GM03348 (cell line): ENCODE data around the gene H3-3A.
"Not testable (repeated sequence)": the region's sequence is repeated elsewhere in the genome, so short reads cannot be mapped to it uniquely, and the experiment has no call there.

Experiments
- DNase-seq: peaks from one replicate; pipeline ENCODE4 v3.0.0; 2012; ENCODE audit warnings: low spot score

Gene H3-3A

DNA sequence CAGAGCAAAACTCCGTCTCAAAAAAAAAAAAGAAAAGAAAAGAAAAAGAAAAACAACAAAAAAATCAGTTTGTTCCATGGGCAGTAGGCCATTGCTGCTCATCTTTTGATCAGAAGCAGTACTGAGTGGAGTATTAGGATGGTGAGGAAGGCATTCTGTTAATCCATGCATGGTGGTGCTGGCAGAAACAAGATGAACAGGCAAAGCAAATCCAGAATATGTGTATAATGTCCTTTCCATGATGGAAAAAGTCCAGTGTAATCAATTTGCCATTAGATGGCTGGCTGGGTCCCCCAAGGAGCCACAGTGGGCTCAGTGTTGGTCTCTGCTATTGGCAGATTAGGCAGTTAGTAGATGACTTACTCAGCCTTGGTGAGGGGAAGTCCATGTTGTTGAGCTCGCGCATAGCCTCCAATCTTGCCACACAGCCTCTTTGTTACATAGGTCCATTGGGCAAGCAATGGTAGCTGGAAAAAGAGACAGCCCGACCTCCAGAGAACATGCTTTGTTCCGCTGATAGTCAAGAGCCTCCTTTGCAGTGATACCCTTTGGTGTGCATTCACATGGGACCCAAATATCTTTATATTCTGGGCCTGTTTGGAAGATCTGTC lies 23.3 kb downstream of the H3-3A start:
- DNase-seq, result no peak

DNA sequence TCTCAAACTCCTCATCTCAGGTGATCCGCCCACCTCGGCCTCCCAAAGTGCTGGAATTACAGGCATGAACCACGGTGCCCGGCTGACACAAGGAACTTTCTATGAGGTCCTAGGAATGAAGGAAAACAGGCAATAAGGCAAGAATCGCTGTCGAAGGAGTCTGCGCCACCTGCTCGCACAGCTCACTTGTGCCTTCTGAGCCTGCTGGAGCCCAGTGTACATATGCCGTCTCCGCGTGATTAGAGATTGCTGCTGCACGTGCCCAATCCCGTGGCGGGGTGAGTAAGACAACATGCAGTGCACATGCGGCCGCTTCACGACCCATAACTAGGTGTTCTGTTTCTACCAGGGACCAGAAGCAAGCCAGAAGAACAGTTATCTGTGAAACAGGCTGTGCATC lies 24.3 kb downstream of the H3-3A start:
- DNase-seq, result no peak

DNA sequence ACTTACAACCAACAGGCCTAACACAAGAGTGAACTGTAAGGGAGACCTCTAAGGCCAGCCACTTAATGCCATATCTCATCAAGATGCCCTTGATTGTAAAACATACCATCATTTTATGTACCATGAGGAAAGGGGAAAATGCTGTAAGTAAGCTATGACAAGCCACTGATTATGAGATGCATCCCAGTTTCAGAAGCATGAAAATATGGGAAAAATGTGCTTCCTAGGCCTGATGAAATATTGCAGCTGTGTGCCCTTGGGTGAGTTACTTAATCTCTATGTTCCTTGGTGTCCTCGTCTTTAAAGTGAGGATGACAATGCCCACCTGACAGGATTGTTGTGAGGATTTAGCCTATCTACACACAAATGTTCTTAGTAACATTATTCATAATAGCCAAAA lies 28.9 kb downstream of the H3-3A start:
- DNase-seq, result no peak

DNA sequence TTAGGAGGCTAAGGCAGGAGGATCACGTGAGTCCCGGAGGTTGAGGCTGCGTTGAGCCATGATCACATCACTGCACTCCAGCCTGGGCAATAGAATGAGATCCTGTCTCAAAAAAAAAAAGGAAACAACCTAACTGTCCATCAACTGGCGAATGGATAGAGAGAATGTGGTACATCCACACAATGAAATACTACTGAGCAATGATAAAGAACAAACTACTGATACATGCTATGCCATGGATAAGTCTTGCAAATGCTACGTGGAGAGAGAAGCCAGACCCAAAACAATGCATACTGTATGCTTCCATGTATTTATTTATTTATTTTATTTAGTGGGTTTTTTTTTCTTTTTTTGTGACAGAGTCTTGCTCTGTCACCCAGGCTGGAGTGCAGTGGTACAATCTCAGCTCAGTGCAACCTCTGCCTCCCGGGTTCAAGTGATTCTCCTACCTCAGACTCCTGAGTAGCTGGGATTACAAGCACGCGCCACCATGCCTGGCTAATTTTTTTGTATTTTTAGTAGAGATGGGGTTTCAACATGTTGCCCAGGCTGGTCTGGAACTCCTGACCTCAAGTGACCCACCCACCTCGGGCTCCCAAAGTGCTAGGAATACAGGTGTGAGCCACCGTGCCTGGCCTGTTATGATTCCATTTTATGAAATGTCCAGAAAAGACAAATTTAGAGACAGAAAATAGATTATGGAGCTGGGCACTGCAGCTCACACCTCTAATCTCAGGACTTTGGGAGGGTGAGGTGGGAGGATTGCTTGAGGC lies 29.7 kb downstream of the H3-3A start:
- DNase-seq, result not testable (repeated sequence)

DNA sequence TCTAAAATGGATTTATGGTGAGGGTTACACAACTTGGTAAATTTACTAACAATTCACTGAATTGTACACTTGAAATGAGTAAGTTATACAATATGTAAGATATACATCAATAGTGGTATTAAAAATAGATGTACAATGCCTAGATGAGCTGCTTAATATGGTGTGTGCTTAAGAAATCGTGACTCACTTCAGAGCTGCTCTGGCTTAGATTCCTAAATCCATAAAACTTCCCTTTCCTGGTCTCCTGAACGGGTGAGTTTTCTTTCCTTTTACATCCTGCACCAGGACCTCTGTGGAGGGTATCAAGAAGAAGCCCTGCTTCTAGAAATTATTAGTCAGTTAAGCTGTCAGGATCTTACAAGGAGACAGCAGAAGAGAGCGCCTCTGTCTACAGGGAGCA lies 30.4 kb downstream of the H3-3A start:
- peak; percentile 35 for DNase-seq

DNA sequence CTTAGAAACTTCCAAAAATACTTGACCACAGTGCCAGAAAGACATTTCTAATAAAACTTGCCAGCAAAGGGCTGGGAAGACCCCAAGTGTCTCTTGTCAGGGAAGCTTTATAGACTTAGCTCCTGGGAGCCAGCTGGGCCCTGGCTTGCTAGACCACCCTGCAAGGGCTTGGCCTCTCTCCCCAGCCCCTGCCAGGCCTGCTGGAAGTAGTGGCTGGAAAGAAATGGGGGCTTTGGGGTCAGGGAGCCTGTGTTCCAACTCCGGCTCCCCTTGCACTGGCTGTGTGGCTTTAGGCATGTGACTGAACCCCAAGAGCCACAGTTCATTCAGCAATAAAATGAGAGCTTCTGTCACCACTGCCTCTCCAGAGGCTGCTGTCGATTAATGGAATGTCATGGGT lies 31.1 kb downstream of the H3-3A start:
- no peak for DNase-seq

DNA sequence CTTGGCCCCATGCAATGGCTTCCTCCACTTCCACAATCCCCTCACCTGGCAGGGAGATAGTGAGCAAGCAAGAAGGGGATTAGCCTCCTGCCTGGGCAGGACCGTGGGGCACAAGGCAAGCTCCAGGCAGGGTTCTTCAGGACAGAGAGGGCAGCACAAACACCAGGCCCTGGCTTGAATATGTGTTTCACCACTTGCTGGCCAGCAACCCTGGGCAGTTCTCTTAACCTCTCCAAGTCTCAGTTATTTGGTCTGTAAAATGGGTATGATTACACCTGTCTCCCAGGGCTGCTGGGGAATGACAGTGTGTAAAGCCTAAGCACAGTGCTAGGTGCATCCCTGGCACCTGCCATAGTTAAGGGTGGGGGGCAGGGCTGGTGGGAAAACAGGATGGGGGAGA lies 31.9 kb downstream of the H3-3A start:
- DNase-seq, result no peak

DNA sequence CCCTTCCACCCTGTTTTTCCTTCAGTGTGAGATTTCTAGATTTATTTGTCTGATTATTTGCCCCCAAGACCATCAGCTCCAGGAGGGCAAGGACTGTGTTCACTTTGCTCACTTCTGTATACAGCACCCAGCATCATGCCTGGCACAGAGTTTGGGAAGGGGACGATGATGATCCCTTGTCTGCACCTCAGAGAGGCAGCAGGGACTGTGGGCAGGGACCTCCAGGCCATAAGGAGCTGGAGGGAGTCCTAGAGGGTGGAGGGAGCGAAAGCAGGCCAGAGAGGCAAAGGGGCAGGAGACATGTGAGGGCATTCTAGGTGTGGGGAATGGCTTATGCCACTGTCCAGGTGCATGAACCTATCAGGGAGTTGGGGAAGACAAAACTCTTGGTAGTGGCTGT lies 32.8 kb downstream of the H3-3A start:
- DNase-seq, result no peak

DNA sequence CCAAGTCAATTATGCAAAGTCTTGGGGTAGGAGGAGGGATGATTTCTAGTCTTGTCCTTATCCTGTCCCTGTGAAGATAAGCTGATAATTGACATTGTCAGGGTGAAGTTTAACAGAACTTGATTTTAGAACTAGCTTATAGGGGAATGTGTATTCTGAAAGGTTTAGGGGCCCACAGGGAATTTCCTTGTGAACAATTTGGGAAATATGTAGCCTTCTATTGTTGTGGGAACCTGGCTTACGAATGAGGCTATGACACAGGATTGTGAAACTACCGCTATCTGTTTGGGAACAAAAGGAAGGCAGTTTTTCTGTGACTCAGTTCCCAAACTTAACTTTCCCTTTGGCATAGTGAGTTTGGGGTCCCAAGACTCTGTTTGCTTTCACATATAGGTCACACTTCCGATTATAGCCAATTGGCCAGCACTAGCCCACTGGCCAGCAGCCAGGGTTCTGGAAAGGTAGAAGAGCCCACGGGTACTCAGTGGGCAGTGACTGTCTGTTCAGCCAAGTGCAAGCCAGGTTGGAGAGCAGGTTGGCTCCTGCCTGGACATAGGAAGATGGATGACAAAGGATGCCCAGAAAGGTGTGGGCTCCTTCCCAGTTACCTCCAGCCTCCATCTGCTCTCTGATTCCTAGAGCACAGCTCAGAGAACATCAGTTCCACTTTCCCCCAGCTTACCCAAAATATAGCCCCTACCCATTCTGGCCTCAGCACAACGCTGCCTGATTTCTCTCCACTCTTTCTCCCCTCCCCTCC lies 35.5 kb downstream of the H3-3A start:
- peak; percentile 52 for DNase-seq

DNA sequence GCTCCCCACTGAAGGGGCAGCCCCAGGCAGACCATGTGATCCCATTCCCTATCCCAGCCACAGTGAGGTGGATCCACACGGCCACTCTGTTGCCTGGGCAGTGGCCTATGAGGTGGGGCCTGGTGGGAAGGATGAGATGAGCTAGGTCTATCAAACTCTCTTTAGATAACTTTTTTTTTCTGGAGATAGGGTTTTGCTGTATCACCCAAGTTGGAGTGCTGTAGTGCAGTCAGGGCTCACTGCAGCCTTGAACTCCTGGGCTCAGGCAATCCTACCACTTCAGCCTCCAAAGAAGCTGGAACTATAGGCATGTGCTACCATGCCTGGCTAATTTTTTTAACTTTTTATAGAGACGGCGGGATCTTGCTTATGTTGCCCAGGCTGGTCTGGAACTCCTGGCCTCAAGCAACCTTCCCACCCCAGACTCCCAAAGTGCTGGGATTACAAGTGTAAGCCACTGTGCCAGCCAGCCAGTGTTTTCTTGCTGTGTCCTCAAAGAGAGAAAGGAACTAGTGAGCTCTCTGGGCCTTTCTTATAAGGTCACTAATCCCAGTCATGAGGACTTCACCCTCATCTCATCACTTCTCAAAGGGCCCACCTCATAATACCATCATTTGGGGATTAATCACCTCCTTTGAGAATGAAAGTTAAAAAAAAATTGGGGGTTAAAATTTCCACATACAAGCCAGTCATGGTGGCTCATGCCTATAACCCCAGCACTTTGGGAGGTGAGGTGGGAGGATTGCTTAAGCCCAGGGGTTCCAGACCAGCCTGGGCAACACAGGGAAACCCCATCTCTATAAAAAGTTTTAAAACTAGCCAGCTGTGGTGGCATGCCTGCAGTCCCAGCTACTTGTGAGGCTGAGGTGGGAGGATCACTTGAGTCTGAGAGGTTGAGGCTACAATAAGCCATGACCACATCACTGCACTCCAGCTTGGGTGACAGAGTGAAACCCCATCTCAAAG lies 36.6 kb downstream of the H3-3A start:
- no peak for DNase-seq

DNA sequence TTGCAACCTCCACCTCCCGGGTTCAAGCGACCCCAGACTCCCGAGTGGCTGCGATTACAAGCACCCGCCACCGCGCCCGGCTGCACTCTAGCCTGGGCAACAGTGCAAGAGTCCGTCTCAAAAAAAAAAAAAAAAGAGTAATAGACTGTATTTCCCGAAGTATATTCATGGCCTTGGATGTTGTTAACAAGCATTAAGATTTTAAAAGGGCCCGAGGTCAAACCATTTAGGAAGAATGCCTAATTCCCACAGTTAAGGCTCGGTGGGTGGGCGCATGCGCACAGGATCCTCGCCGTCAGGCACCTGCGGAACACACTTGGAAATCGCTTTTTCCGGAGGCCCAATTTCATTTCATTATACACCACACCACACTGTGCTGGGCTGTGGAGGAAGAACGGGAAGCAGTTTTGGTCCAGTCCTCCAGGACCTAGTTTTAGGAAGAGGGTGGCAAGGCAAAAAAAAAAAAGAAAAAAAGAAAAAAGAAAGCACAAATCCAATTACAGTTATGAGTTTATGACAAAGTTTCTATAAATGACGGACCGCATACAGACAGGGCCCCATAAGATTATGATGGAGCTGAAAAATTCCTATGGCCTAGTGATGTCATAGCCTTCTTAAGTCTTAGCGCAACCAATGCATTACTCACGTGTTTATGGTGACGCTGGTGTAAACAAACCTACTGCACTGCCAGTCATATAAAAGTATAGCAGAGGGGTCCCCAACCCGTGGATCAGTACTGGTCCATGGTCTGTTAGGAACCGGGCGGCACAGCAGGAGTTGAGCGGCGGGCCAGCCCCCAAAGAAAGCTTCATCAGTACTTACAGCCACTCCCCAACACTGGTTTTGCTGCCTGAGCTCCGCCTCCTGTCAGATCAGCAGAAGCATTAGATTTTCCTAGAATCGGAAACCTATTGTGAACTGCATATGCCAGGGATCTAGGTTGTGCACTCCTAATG lies 38.2 kb downstream of the H3-3A start:
- peak; percentile 74 for DNase-seq

DNA sequence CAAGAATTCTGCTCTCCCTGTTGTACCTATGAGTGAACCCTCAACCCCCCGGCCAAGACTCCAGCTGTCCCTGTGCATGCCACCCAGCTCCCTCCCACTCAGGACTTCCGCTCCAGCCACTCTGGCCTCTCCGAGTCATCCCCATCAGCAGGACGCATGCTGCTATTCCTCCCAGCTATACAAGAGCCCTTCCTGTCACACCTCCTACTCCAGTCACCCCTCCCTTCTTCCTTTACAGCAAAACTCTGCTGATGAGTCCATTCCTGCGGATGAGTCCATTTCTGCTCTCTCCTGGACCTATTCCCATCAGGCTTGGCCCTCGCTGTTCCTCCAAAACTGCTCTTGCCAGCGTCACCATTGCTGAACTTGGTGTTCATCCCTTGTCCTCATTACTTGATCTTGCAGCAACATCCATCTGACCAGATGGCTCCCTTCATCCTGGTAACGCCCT lies 42.2 kb downstream of the H3-3A start:
- no peak for DNase-seq

DNA sequence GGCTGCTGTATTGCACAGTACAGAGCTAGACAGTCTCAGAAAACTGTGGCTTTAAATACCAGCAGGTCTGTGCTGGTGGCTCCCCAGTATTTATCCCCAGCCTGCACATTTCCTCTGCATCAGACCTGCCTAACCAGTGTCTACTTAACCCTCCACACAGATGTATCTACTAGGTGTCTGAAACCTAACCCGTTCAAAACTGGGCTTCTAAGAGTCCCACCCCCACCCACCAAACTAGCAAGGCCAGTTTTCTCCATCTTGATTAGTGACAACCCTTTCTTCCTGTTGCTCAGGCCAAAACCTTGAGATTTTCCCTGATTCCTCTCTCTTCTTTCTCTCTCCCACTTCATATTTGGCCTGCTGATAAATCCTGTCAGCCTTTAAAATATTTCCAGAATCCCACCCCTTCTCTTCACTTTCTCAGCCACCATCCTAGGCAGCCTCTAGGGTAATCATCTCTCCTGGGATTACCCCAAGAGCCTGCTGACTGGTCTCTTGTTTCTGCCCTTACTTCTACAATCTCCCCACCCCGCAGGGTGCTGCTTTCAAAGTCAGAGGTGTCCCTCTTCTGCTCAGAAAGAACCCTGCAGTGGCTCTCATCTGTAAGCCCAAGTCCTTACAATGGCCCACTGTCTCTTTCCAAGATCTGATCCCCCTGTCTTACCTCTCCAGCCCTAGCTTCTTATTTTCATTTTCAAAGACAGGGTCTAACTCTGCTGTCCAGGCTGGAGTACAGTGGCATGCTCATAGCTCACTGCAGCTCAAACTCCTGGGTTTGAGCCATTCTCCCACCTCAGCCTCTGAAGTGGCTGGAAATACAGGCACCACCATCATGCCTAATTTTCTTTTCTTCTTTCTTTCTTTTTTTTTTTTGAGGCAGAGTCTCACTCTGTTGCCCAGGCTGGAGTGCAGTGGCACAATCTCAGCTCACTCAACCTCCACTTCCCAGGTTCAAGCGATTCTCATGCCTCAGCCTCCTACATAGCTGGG lies 45.2 kb downstream of the H3-3A start:
- DNase-seq, result no peak

DNA sequence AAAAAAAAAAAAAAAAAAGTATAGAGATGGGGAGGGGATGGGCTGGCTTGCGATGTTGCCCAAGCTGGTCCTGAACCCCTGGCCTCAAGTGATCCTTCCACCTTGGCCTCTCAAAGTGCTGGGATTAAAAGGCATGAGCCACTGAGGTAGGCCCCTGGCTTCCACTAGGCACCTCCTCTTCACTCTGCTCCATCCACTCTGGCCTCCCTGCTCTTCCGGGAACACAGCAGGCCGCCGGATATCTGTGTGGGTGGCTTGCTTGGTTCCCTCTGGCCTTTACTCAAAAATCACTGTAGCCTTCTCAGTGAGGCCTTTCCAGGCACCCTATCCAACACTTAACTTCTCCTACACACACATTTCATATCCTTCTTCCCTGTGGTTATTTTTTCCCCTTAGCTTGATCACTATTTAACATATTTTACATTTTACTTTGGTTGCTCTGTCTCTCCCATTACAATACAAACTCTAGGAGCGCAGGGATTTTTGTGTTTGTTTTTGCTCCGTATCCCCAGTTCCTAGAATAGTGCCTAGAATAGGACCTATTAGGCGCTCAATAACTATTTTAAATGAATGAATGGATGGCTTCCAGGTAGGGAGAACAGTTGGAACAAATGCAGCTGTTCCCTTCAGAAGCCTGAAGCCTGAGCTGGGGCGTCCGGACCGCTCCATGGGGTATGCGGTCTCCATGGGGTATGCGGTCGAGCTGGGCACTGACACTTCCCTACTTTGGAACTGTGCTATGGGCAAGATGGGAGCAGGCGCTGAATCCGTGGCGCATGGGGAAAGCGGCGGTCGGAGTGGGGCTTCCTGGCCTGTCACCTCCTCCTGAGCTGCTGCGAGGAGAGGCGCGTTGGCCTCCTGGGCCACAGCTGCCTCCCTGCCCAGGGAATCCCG lies 46.7 kb downstream of the H3-3A start:
- DNase-seq, result peak; percentile 80

DNA sequence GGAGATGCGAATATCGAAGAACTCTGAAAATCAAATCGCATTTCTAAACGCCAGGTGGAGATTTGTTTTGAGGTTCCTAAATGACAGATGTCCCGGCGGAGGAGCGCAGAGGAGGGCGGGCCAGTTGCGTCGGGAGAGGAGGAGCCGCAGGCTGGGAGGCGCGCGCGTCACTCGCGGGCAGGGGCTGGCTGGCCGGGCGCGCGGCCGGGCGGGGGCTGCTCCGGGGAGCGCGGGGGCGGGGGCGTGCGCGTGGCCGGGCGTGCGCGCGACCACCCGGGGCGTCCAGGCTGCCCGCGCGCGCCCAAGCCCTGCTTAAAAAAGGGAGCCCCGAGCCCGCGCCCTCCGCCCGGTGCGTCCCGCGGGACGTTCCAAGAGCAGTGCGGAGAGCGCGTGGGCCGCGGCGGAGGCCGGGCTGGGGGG lies 47.3 kb downstream of the H3-3A start:
- DNase-seq, result peak; percentile 97

DNA sequence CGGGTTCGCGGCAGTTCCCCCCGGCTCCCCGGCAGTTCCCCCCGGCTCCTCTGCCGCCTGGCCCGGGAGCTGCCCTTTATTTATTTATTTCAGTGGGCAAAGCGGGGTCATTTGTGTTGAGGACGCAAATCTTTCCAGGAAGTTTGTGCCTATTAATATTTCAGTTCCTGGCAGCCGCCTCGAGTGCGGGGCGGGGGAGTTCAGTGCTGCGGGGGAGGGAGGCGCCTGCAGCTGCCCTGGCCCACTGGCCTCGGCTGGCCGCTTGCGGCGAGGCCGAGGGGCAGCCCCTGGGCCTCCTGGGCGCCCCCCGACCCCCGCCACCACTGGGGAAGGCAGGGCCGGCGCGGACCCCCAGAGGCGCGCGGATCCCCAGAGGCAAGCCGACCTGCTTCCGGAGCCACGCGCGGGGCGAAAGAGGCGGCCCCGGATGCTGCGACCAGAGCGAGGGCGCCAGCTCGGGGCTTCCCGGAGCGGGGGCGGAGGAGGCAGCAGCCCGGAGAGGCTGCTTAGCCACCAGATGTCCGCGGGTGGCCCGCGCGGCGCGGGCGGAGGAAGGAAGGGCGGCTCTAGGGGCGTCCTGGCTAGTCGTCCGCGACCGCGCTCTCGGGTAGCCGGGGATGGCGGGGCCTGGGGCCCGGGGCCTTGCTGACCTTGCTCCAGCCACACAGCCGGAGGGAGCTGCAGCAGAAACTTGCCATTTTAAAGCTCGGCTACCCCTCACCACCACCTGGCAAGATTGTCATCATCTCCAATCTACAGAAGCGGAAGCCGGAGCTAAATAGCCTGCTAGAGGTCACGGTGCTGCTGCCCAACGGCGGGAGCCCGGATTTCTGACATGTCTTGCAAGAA lies 48.0 kb downstream of the H3-3A start:
- peak; percentile 84 for DNase-seq

DNA sequence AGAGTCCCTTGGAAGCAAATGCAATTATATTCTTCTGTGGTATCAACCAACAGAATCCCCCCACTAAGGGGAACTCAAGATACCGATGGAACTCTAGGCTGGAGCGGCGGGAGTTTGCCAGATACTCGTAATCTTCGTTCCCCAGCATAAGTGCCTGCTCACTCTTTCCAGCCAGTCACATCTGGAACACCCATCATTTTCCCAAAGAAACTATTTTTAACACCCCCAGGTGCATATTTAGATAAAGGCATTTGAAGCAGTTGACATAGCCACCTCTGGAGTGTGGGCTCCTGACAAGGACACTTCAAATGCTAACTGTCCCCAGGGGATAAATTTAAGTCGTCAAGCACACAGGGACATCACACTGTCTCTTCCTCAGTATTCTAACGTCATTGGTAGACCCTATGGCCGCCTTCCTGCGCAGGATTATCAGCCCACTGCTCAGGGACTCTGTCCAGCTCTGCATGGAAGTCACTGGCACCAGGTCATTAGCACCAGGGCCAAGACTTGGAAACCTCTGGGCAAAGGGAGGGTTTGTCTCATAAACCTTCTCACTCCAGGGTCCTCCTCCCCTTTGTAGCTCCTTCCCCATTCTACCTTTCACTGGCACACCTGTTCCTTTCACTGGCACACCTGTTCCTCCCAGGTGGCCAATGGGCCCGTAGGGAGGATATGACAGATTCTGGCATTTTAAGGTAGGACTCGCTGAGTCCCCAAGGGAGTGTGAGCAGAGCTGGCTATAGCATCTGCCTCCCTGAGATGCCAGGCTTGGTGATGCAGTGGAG lies 48.8 kb downstream of the H3-3A start:
- DNase-seq, result no peak
